Measurements from ENCODE around the gene EFNA5. TPM values are rescaled to one million over a fixed set of nuclear protein-coding genes. Genes with fewer than 3 reads are reported as not detected.

EFNA5 gene
- total and polyA plus RNA-seq, 10 of the 15 experiments (the other 5 are each of a cell fraction or from before 2014, with no cell fraction given) = 0.19 to 12.6 (median 3.9) TPM

- POLR2A ChIA-PET = interaction anchor here (0.9 kb wide), 1 partner anchor 180 kb away, joined by 3 read pairs; no protein-coding TSS in a partner anchor
- CTCF ChIA-PET = interaction anchor here (0.7 to 2.3 kb wide), 6 partner anchors 15 to 202 kb away, joined by 3 to 6 read pairs (median 4); no protein-coding TSS in a partner anchor
- RAD21 ChIA-PET (ENCODE audit: unreplicated experiment) = interaction anchor here (0.7 to 2.0 kb wide), 9 partner anchors 28 to 203 kb away, joined by 3 to 7 read pairs (median 5); no protein-coding TSS in a partner anchor
- peak overlapping the region; percentile 39 for H3K4me2 ChIP-seq (ENCODE audit: control insufficient read depth, insufficient read depth)
- peaks cover 23% of the 10 kb centered on the region for H3K4me1 ChIP-seq (ENCODE audit: control insufficient read depth, insufficient read depth, low read length)
- DNase-seq (ENCODE audit: low read depth, low spot score) (peak; percentile 63), ATAC-seq (0 out of 3 replicates have a peak, but pooled peaks have one; percentile 3), FAIRE-seq (no peak)
- SMC1A ChIA-PET (ENCODE audit: uncharacterized antibody, unreplicated experiment) = interaction anchor here (0.6 to 9.7 kb wide), 15 partner anchors 14 to 305 kb away, joined by 3 to 106 read pairs (median 4); no protein-coding TSS in a partner anchor
- no peaks in the 10 kb centered on the region for H3K36me3 ChIP-seq (ENCODE audit: control insufficient read depth in 2 of 2, insufficient read depth in 2 of 2, low read length in 1 of 2)
- no peaks in the 10 kb centered on the region for H3K27me3 ChIP-seq (replicated peaks in 1 of 2; ENCODE audit: control insufficient read depth in 2 of 2, insufficient read depth in 2 of 2, low read length in 1 of 2)
- BruUV-seq (replicated peaks) = no TSS peak
- intact Hi-C loops (cut with micrococcal nuclease; ENCODE audit: unreplicated experiment) = no loop called here
- peaks cover 30% of the 10 kb centered on the region for H3K79me2 ChIP-seq (ENCODE audit: control insufficient read depth, insufficient read depth, low read length)
- no peak overlapping the region for H3K9ac ChIP-seq (ENCODE audit: control insufficient read depth, insufficient read depth, low read length)
- no peaks in the 10 kb centered on the region for H4K20me1 ChIP-seq (ENCODE audit: control insufficient read depth, insufficient read depth)
- H2AFZ ChIP-seq (ENCODE audit: control insufficient read depth, low read depth, low read length) = no peak overlapping the region
- in situ Hi-C loops (cut with MboI) = no loop called here
- H3K27ac ChIP-seq (ENCODE audit: control insufficient read depth, insufficient read depth) = peak overlapping the region; percentile 50
- H3K9me3 ChIP-seq (replicated peaks; ENCODE audit: control insufficient read depth, insufficient read depth, low read length) = no peaks in the 10 kb centered on the region; the same call in 2 of the 3 replicates
- WGBS (ENCODE audit: insufficient coverage, insufficient replicate concordance, low lambda C conversion rate, missing lambda C conversion rate) = 56% methylated on average over 4 of the region's 4 CpGs
- H3K4me3 ChIP-seq = peak overlapping the region; percentile 28; the same call in 1 of the 2 replicates
- TF ChIP-seq ZNF217 (IDR thresholded peaks at IDR 0.05) (no peak), EED (IDR thresholded peaks at IDR 0.05; ENCODE audit: low read depth) (peak; percentile 71), RELB (IDR thresholded peaks at IDR 0.05; ENCODE audit: low read depth) (peak; percentile 47; the same call in 1 of the 2 replicates), CHD2 (IDR thresholded peaks at IDR 0.05; ENCODE audit: borderline replicate concordance, low read depth, low read length) (no peak), NR2C2 (IDR thresholded peaks at IDR 0.05; ENCODE audit: borderline replicate concordance, control insufficient read depth, insufficient read length, low read depth) (no peak), CEBPB (IDR thresholded peaks at IDR 0.05; ENCODE audit: borderline replicate concordance in 1 of 2, low read depth in 2 of 2, low read length in 2 of 2) (no peak), HCFC1 (IDR thresholded peaks at IDR 0.05; ENCODE audit: low read length) (no peak), CTCF (IDR thresholded peaks at IDR 0.05 in 2 of 3, conservative IDR thresholded peaks at IDR 0.05 in 1 of 3; ENCODE audit: control insufficient read depth in 2 of 3, extremely low read depth in 1 of 3, insufficient read depth in 1 of 3, low read depth in 3 of 3, low read length in 3 of 3) (no peak), MLLT1 (IDR thresholded peaks at IDR 0.05) (no peak), FOXK2 (IDR thresholded peaks at IDR 0.05) (no peak), GABPA (IDR thresholded peaks at IDR 0.05; ENCODE audit: low read depth) (no peak), YY1 (IDR thresholded peaks at IDR 0.05; ENCODE audit: low read depth, low read length) (no peak), POLR2A (IDR thresholded peaks at IDR 0.05; ENCODE audit: low read depth, low read length) (no peak), TCF12 (IDR thresholded peaks at IDR 0.05; ENCODE audit: low read depth, low read length) (no peak), MEF2A (IDR thresholded peaks at IDR 0.05; ENCODE audit: insufficient read depth, low read depth, low read length) (no peak), BCL11A (IDR thresholded peaks at IDR 0.05; ENCODE audit: low read depth, low read length) (no peak), SIX5 (IDR thresholded peaks at IDR 0.05; ENCODE audit: low read depth, low read length, severe bottlenecking) (no peak), CBFB (IDR thresholded peaks at IDR 0.05; ENCODE audit: low read depth) (no peak), IKZF1 (conservative IDR thresholded peaks at IDR 0.05) (peak; percentile 61; the same call in 1 of the 2 replicates), SIN3A (IDR thresholded peaks at IDR 0.05; ENCODE audit: low read depth, low read length) (no peak)
These were observed 102.7 kb downstream of the EFNA5 start for GRCh38 chr5:107567901-107568671.
